IMR-90 (cell line): ENCODE measurements around the gene ARID5A. TPM values are rescaled to one million over a fixed set of nuclear protein-coding genes. Genes with fewer than 3 reads are reported as not detected.

Experiments
- ATAC-seq: fragments of 200-7000 bp; cut with Tn5 transposase; 2 replicates; pipeline ENCODE4 v1.9.1; 2020; ENCODE audit warnings: low read depth, mild to moderate bottlenecking, moderate library complexity
- BruUV-seq: library from RNA; stranded (reverse); fragments of 400-500 nt; replicated peaks from 2 replicates; lab custom pipeline; 2021; lab: Mats Ljungman, UMichigan
- CTCF ChIA-PET: fragments of 300-600 bp; formaldehyde crosslinking; extraction: SDS; loops from one replicate; lab custom pipeline; 2021; ENCODE audit warnings: antibody characterized with exemption; lab: Yijun Ruan, JAX
- POLR2A ChIA-PET: fragments of 300-600 bp; sonication (Branson Sonifier 250); formaldehyde crosslinking; loops from one replicate; lab custom pipeline; 2022; ENCODE audit warnings: antibody characterized with exemption; ENCODE audit not compliant: unreplicated experiment; lab: Charles Lee
- DNase-seq: peaks from one replicate; pipeline ENCODE4 v3.0.0; 2013
- H2AFZ ChIP-seq: replicated peaks from 2 replicates; pipeline ENCODE3; 2013; ENCODE audit warnings: low read length, mild to moderate bottlenecking; ENCODE audit not compliant: poor library complexity
- H2AK5ac ChIP-seq: 2 replicates; pipeline ENCODE4 v1.6.1; 2013; ENCODE audit warnings: low read depth, low read length, inconsistent platforms
- H2AK9ac ChIP-seq: replicated peaks from 2 replicates; pipeline ENCODE3; 2013; ENCODE audit warnings: mild to moderate bottlenecking, low read depth, low read length, moderate library complexity; ENCODE audit not compliant: poor library complexity
- H2BK120ac ChIP-seq: 2 replicates; pipeline ENCODE4 v1.6.1; 2013; ENCODE audit warnings: low read depth, low read length, inconsistent platforms
- H2BK15ac ChIP-seq: 3 replicates; pipeline ENCODE4 v1.6.1; 2013; ENCODE audit warnings: low read depth, low read length, inconsistent platforms
- H2BK20ac ChIP-seq: 2 replicates; pipeline ENCODE4 v1.6.1; 2013; ENCODE audit warnings: low read depth, mild to moderate bottlenecking, inconsistent platforms, low read length, moderate library complexity
- H2BK5ac ChIP-seq: 2 replicates; pipeline ENCODE4 v1.6.1; 2013; ENCODE audit warnings: mild to moderate bottlenecking, low read depth, low read length, inconsistent platforms; ENCODE audit not compliant: poor library complexity, severe bottlenecking
- H3K14ac ChIP-seq: replicated peaks from 2 replicates; pipeline ENCODE4 v1.6.1; 2013; ENCODE audit warnings: low read depth, low read length, inconsistent platforms
- H3K18ac ChIP-seq: 2 replicates; pipeline ENCODE4 v1.6.1; 2013; ENCODE audit warnings: low read depth, low read length, control low read depth
- H3K23ac ChIP-seq: 2 replicates; pipeline ENCODE4 v1.6.1; 2013; ENCODE audit warnings: low read depth, low read length, inconsistent platforms
- H3K27ac ChIP-seq: 2 replicates; pipeline ENCODE4 v1.5.1; 2013; ENCODE audit warnings: mild to moderate bottlenecking, control low read depth, low read length; ENCODE audit not compliant: insufficient read depth
- H3K27me3 ChIP-seq: 2 replicates; pipeline ENCODE4 v1.6.1; 2013; ENCODE audit warnings: low read length; ENCODE audit not compliant: control insufficient read depth, insufficient read depth
- H3K36me3 ChIP-seq: 2 replicates; pipeline ENCODE4 v1.6.1; 2013; ENCODE audit warnings: low read length, mixed read lengths; ENCODE audit not compliant: control insufficient read depth, insufficient read depth
- H3K4ac ChIP-seq: 2 replicates; pipeline ENCODE4 v1.6.1; 2013; ENCODE audit warnings: low read depth, low read length, inconsistent platforms
- H3K4me1 ChIP-seq: 2 replicates; pipeline ENCODE4 v1.6.1; 2013; ENCODE audit warnings: low read length, mixed read lengths; ENCODE audit not compliant: control insufficient read depth, insufficient read depth
- H3K4me2 ChIP-seq: 2 replicates; pipeline ENCODE4 v1.6.1; 2013; ENCODE audit warnings: low read depth, mild to moderate bottlenecking, control low read depth, low read length, moderate library complexity
- H3K4me3 ChIP-seq: 2 replicates; pipeline ENCODE4 v1.5.1; 2013; ENCODE audit warnings: low read depth, mild to moderate bottlenecking, control low read depth, low read length, moderate library complexity; ENCODE audit not compliant: insufficient read depth
- H3K56ac ChIP-seq: 2 replicates; pipeline ENCODE4 v1.6.1; 2013; ENCODE audit warnings: low read length, inconsistent platforms; ENCODE audit not compliant: insufficient read depth; ENCODE audit errors: extremely low read depth
- H3K79me1 ChIP-seq, 2 experiments: 2 replicates each; pipeline ENCODE4 v1.6.1; 2013; ENCODE audit warnings: low read length in 2 of 2, inconsistent platforms in 1 of 2, low read depth in 1 of 2
- H3K9ac ChIP-seq: 2 replicates; pipeline ENCODE4 v1.6.1; 2013; ENCODE audit warnings: low read depth, low read length, control low read depth
- H3K9me1 ChIP-seq: 2 replicates; pipeline ENCODE4 v1.6.1; 2013; ENCODE audit warnings: low read length, inconsistent platforms; ENCODE audit not compliant: insufficient read depth
- H3K9me3 ChIP-seq: 2 replicates; pipeline ENCODE4 v1.6.1; 2013; ENCODE audit warnings: low read length; ENCODE audit not compliant: control insufficient read depth, insufficient read depth
- H4K20me1 ChIP-seq: 2 replicates; pipeline ENCODE4 v1.6.1; 2013; ENCODE audit warnings: low read length, inconsistent platforms; ENCODE audit not compliant: insufficient read depth
- H4K5ac ChIP-seq: 2 replicates; pipeline ENCODE4 v1.6.1; 2013; ENCODE audit warnings: mild to moderate bottlenecking, low read depth, low read length, control low read depth
- H4K8ac ChIP-seq, 2 experiments: 2 replicates each; pipeline ENCODE4 v1.6.1; 2013; ENCODE audit warnings: low read depth in 2 of 2, low read length in 2 of 2, control low read depth in 1 of 2, inconsistent platforms in 1 of 2
- H4K91ac ChIP-seq: 2 replicates; pipeline ENCODE4 v1.6.1; 2013; ENCODE audit warnings: low read depth, low read length, inconsistent platforms; ENCODE audit not compliant: insufficient read depth
- CHD1 ChIP-seq: IDR thresholded peaks from 2 replicates; pipeline ENCODE4 v1.6.1; 2012; ENCODE audit warnings: low read depth, low read length, improper control_type of control experiment
- FOS ChIP-seq: fragments of 150-350 bp; IDR thresholded peaks from 2 replicates; pipeline ENCODE4 v1.6.1; 2016; ENCODE audit warnings: low read depth, low read length
- RAD21 ChIP-seq: IDR thresholded peaks from 2 replicates; pipeline ENCODE4 v1.6.1; 2012; ENCODE audit warnings: low read length, improper control_type of control experiment
- SMC3 ChIP-seq: fragments of 150-350 bp; IDR thresholded peaks from 2 replicates; pipeline ENCODE4 v1.6.1; 2016; ENCODE audit warnings: low read depth, mild to moderate bottlenecking, antibody characterized with exemption, low read length, moderate library complexity
- USF2 ChIP-seq: fragments of 150-350 bp; IDR thresholded peaks from 2 replicates; pipeline ENCODE4 v1.6.1; 2017; ENCODE audit warnings: mild to moderate bottlenecking, antibody characterized with exemption, low read length, low read depth
- WGBS, 2 experiments: methylation state at CpG; one replicate each; pipeline versions ENCODE4 v1.1.5 to v1.1.7; 2013; ENCODE audit warnings: missing lambda C conversion rate in 2 of 2; ENCODE audit not compliant: insufficient read length in 1 of 2; ENCODE audit errors: extremely low coverage in 2 of 2; 5-methylcytosine and 5-hydroxymethylcytosine counted together
- dilution Hi-C: fragments of 300-500 bp; cut with HindIII; formaldehyde crosslinking; loops from one replicate; pipeline ENCODE4 v1.14.3; 2018; ENCODE audit warnings: low sequenced_read_pairs; ENCODE audit not compliant: unreplicated experiment
- in situ Hi-C: fragments of 300-500 bp; cut with MboI; formaldehyde crosslinking; loops from 3 replicates; pipeline ENCODE4 v1.14.3; 2019; ENCODE audit warnings: low sequenced_read_pairs, inconsistent platforms, mixed read lengths
- intact Hi-C: fragments of 100-400 bp; cut with micrococcal nuclease; formaldehyde crosslinking; loops from 2 replicates; pipeline ENCODE4 v1.10.0; 2022
- polyA plus RNA-seq, 3 experiments: library from polyadenylated mRNA; depleted of rRNA; stranded (reverse); fragments of >200 nt; gene quantifications; 2 replicates each; pipeline ENCODE4 v1.2.3, GENCODE V29; 2012; ENCODE audit warnings: low replicate concordance in 1 of 3
- total RNA-seq: library from RNA; depleted of rRNA; stranded (reverse); fragments of >200 nt; gene quantifications from 2 replicates; pipeline ENCODE4 v1.2.3, GENCODE V29; 2012
- TF ChIP-seq, protein P1 (sequence below): conservative IDR thresholded peaks from 2 replicates; pipeline ENCODE4 v1.5.1; 2012; ENCODE audit warnings: mild to moderate bottlenecking, low read depth, low read length, improper control_type of control experiment

ARID5A gene
- total and polyA plus RNA-seq, 2 of the 4 experiments (the other 2 are of a cell fraction): 2.3 to 6.7 TPM

GRCh38 chr2:96549466-96549785 lies 12.9 kb downstream of the ARID5A start (continued):
- TF ChIP-seq USF2: no peak

DNA sequence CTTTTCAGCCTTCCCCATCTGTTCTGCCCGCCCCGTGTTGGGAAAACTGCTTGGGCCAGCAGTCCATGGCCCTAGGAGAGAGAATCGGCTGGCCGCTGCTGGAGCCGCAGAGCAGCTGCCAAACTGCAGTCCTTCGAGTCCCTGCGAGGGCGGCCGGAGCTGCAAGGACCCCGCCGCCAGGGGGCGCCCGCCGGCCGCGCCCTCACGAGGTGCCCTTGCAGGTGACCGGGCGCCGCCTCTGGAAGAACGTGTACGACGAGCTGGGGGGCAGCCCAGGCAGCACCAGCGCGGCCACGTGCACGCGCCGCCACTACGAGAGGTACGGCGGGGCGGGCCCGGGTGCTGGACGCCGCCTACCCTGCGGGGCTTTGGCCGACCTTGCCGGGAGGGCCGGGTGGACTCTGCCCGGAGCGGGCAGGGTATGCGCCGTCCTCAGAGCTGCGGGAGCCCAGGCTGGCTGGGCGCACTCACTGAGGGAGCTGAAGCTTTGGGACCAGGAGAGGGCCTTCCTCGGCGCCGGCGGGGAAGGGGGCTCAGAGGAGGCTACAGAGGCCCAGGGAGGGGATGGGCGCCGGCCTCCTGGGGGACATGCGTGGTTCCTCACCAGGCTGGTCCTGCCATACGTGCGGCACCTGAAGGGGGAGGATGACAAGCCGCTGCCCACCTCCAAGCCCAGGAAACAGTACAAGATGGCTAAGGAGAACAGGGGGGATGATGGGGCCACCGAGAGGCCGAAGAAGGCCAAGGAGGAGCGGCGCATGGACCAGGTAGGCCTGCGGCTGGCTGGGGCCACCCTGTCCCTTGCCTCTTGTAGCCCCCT lies 13.6 kb downstream of the ARID5A start:
- 65% methylated on average over 28 of the region's 61 CpGs; no CpG with 5 or more reads in 1 of the 2 experiments for WGBS, 2 experiments
- no peak overlapping the region for H3K18ac ChIP-seq
- dilution Hi-C loops (no loop called here), in situ Hi-C loops (no loop called here), intact Hi-C loops (no loop called here)
- no peak overlapping the region for H3K4me2 ChIP-seq
- H2AFZ ChIP-seq: no peak overlapping the region
- no peak overlapping the region for H2AK5ac ChIP-seq
- H3K9me1 ChIP-seq: no peaks in the 10 kb centered on the region
- H3K4ac ChIP-seq: no peak overlapping the region
- BruUV-seq: no TSS peak
- TF ChIP-seq CHD1 (no peak), RAD21 (peak; percentile 30; the same call in 1 of the 2 replicates), SMC3 (0 out of 2 replicates have a peak, but pooled peaks have one; percentile 15), FOS (no peak)
- TF ChIP-seq, protein P1, sequence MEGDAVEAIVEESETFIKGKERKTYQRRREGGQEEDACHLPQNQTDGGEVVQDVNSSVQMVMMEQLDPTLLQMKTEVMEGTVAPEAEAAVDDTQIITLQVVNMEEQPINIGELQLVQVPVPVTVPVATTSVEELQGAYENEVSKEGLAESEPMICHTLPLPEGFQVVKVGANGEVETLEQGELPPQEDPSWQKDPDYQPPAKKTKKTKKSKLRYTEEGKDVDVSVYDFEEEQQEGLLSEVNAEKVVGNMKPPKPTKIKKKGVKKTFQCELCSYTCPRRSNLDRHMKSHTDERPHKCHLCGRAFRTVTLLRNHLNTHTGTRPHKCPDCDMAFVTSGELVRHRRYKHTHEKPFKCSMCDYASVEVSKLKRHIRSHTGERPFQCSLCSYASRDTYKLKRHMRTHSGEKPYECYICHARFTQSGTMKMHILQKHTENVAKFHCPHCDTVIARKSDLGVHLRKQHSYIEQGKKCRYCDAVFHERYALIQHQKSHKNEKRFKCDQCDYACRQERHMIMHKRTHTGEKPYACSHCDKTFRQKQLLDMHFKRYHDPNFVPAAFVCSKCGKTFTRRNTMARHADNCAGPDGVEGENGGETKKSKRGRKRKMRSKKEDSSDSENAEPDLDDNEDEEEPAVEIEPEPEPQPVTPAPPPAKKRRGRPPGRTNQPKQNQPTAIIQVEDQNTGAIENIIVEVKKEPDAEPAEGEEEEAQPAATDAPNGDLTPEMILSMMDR: peak; percentile 35; the same call in 1 of the 2 replicates
- no peak overlapping the region for H4K8ac ChIP-seq
- no peaks in the 10 kb centered on the region for H3K27me3 ChIP-seq
- no peak overlapping the region for H3K9ac ChIP-seq
- H4K5ac ChIP-seq: no peak overlapping the region
- POLR2A ChIA-PET: no interaction called here
- peaks cover 5% of the 10 kb centered on the region; the same call in 1 of the 2 replicates for H3K4me1 ChIP-seq
- CTCF ChIA-PET: no interaction called here
- ATAC-seq: no peak
- DNase-seq: no peak
- H2BK20ac ChIP-seq: no peak overlapping the region
- no peak overlapping the region for H2BK5ac ChIP-seq
- H4K20me1 ChIP-seq: peaks cover 8% of the 10 kb centered on the region
- H3K36me3 ChIP-seq: peaks cover 25% of the 10 kb centered on the region
- H4K91ac ChIP-seq: no peak overlapping the region
- no peak overlapping the region for H2BK15ac ChIP-seq
- H3K56ac ChIP-seq: no peak overlapping the region
- H3K9me3 ChIP-seq: no peaks in the 10 kb centered on the region
- H3K23ac ChIP-seq: no peak overlapping the region
- no peak overlapping the region for H3K4me3 ChIP-seq
- no peak overlapping the region for H3K27ac ChIP-seq
- H2AK9ac ChIP-seq: no peak overlapping the region
- H3K79me1 ChIP-seq: peaks cover 6 to 15% of the 10 kb centered on the region in 2 experiments; a peak in 2 of 4 replicates
- no peak overlapping the region for H3K14ac ChIP-seq
- no peak overlapping the region for H2BK120ac ChIP-seq
